ENCODE data around the gene HEXA.

GRCh38 chr15:72353266-72353665, 22.5 kb downstream of the HEXA start:
- TF ChIP-seq POLR2A (IDR thresholded peaks at IDR 0.05; ENCODE audit: low read depth, low read length) (no peak), POLR2AphosphoS5 (IDR thresholded peaks at IDR 0.05; ENCODE audit: low read depth, low read length) (no peak), TAF1 (IDR thresholded peaks at IDR 0.05; ENCODE audit: low read depth, low read length) (no peak), POU2F2 (IDR thresholded peaks at IDR 0.05; ENCODE audit: low read depth, low read length) (no peak)

Measured in GM12891 (cell line).